GM18502 (cell line): ENCODE data around the gene HOMER2.
"Not testable (repeated sequence)": the region's sequence is repeated elsewhere in the genome, so short reads cannot be mapped to it uniquely, and the experiment has no call there.

Source experiments
- ATAC-seq: cut with Tn5 transposase; IDR thresholded peaks from one replicate; pipeline ENCODE4 v1.9.1; 2021; ENCODE audit warnings: mild to moderate bottlenecking; ENCODE audit not compliant: unreplicated experiment, poor library complexity

The HOMER2 gene

GRCh38 chr15:82952158-82953081 lies at the start of gene HOMER2:
TSS of gene HOMER2 (minus strand) at chr15:82952720. CDS start at chr15:82952535, 185 bp downstream.
- no peak for ATAC-seq

- not testable (repeated sequence) for ATAC-seq
Observed at GRCh38 chr15:83000672-83001031, 48.1 kb upstream of the HOMER2 start.

GRCh38 chr15:82999905-83000671 lies 47.6 kb upstream of the HOMER2 start:
- peak; percentile 69 for ATAC-seq

GRCh38 chr15:82999426-82999825 lies 46.9 kb upstream of the HOMER2 start:
- no peak for ATAC-seq

GRCh38 chr15:82995938-82996337 lies 43.4 kb upstream of the HOMER2 start:
- no peak for ATAC-seq

- ATAC-seq, result no peak
Observed at GRCh38 chr15:82995076-82995475, 42.6 kb upstream of the HOMER2 start.

- ATAC-seq, result no peak
Observed at GRCh38 chr15:82993144-82993543, 40.6 kb upstream of the HOMER2 start.

GRCh38 chr15:82992436-82992998 lies 40.0 kb upstream of the HOMER2 start:
- no peak for ATAC-seq

GRCh38 chr15:82986442-82986780 lies 33.9 kb upstream of the HOMER2 start:
- peak; percentile 27 for ATAC-seq

GRCh38 chr15:82985688-82986441 lies 33.3 kb upstream of the HOMER2 start, which contains the start of gene RAMAC:
TSS of gene RAMAC (plus strand) at chr15:82986210. CDS start at chr15:82989019, 2,809 bp downstream.
- ATAC-seq, result peak; percentile 93

GRCh38 chr15:82980981-82981380 lies 28.5 kb upstream of the HOMER2 start:
- ATAC-seq, result no peak

- ATAC-seq, result no peak
Observed at GRCh38 chr15:82979726-82980125, 27.2 kb upstream of the HOMER2 start.

- ATAC-seq, result no peak
Observed at GRCh38 chr15:82978438-82978837, 25.9 kb upstream of the HOMER2 start.

GRCh38 chr15:82977076-82977475 lies 24.6 kb upstream of the HOMER2 start:
- ATAC-seq, result no peak

- ATAC-seq, result no peak
Observed at GRCh38 chr15:82972990-82973389, 20.5 kb upstream of the HOMER2 start.

GRCh38 chr15:82971218-82971984 lies 18.9 kb upstream of the HOMER2 start:
- no peak for ATAC-seq

GRCh38 chr15:82970696-82971095 lies 18.2 kb upstream of the HOMER2 start:
- ATAC-seq, result no peak

GRCh38 chr15:82970078-82970686 lies 17.7 kb upstream of the HOMER2 start:
- no peak for ATAC-seq

GRCh38 chr15:82969353-82969752 lies 16.8 kb upstream of the HOMER2 start:
- ATAC-seq, result no peak
